DMS 273 (cell line): ENCODE measurements around the gene ANKRD44.
"Not testable (repeated sequence)": the region's sequence is repeated elsewhere in the genome, so short reads cannot be mapped to it uniquely, and the experiment has no call there.

Experiments used
- DNase-seq: peaks from one replicate; lab custom pipeline; 2025; ENCODE audit not compliant: unreplicated experiment; lab: John Stamatoyannopoulos, UW

Gene ANKRD44

DNA sequence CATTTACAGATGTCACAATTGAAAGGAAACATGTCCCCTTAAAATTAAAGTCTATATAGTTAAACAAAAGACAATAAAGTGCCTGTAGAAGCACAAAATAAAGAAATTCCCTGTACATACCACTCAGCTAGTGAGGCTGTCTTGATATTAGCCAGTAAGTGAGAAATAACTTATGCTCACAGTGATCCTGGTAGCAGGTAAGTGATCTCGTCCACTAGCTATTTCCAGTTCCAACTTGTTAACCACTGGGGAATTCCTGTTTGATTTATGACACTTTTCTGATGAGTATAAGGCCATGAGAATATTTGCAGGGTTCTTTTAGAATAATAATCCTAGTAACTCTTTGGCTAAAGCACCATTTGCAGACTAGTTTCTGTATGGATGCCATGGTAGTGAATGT, 256.1 kb downstream of the ANKRD44 start:
- DNase-seq: no peak

DNA sequence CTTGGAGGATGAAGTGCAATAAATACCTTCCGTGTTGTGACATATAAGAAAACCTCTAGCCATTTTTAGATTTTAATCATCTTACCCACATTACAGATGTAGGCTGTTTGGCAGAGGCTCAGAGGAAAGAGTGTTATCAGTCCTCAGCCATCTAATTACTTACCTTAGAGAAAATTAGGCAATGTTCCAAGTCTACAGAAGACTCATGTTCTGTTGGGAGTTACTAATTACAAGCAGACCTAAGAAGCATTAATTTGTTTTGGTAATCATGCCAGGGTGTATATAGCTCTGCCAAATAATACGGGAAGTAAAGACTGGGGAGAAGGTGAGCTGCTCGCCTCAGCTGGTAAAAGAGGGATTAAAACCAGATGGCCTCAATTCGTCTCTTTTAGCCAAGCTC, 258.2 kb downstream of the ANKRD44 start:
- DNase-seq: peak; percentile 77

DNA sequence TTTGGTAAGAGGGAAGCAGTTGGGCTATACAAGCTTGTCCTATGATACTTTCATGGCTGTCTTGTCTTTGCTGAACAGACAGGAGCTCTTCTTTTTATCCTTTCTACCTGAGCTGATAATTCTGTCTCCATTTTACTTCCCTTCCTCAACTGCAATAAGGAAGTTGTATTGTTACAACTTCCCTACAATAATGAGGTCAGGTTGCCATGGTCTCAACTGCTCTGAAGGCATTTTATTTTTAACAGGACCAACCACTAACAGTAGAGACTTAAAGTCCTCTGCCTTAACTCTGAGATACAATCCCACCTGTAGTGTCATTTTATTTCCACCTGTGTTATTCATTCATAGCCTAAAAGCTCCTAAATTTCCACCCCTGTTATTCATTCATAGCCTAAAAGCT, 265.5 kb downstream of the ANKRD44 start:
- DNase-seq: no peak

DNA sequence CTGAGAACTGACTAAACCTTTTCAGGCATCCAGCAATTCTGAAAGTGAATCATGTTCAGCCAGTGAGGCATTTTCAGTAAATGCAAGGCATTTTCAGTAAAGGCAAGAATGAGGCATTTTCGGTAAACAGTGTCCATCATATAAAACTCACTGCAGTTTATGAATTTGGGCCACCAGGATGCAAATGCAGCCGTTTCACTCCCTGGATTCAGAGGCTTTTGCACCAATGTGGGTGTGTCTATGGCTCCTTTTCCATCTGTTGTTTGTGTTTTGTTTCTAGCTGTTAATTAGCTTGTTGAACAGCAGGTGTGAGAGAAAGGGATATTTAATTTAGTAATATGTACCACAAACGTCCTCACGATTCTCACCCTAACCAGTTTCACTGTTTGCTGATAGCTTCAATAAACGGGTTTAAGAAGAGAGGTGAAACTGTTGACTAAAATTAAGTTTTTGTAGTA, 267.8 kb downstream of the ANKRD44 start:
- peak; percentile 41 for DNase-seq

DNA sequence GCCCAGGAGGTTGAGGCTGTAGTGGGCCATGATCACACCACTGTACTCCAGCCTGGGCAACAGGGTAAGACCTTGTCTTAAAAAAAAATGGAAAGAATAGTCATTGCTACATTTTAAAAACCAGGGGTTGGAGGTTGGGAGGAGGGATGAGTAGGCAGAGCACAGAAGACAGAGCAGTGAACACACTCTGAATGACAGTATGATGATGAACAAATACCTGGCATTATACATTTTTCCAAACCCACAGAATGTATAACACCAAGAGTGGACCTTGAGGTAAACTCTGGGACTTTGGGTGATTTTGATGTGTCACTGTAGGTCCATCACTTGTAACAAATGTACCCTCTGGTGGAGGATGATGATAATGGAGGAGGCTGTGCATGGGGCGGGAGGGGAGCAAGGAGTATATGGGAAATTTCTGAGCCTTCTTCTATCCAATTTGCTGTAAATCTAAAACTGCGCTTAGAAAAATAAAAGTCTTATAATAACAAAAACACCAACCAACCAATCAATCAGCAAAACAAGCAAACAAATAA, 272.6 kb downstream of the ANKRD44 start:
- DNase-seq: no peak

DNA sequence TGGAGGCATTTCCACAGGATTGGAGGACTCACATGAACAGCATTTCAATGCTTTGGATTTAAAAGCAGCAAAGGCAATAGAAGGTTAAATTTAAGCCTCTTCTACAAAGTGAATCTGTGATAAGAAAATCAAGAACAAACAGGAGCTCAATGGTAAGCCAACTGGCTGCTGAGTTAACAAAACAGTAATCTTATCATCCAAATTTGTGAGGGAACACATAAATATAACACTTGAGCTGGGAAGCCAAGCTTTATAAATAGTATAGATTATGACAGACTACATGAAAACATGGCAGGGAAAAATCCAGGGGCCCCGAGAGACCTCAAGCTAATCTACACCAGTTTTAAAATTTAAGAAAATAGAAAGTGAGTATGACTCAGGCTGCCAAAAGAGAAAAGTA, 275.6 kb downstream of the ANKRD44 start:
- no peak for DNase-seq

DNA sequence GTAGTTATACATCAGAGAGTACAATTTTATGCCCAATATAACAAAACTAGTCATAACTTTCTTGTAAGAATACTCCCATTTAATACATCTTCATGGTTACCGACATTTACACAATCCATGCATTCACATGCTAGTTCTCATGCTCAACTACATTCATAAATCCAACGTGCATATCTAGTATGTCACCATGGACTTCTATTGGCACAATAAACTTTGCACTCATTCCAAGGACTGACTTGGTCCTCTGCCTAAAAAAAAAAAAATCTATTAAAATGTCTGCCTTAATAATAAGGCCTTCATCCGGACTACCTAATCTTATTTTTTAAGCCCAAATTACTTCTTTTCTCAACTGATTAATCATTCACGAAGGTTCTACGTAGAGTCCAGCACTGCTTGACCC, 276.3 kb downstream of the ANKRD44 start:
- no peak for DNase-seq

DNA sequence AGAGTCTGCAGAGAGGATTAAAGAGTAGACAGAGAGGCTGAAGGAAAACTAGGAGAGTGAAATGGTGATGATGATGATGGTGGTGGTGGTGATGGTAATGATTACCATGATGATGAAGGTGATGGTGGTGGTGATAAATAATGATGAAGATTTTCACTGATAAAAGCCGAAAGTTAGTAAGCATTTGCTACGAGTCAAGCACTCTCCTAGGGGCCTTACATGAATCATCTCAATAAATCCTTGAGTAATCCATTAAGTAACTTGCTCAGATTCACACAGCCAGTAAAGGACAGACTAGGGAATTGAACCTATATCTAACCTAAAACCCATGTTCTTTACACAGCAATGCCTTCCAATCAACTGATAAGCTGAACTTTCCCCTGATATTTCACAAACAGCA, 277.4 kb downstream of the ANKRD44 start:
- DNase-seq: no peak

DNA sequence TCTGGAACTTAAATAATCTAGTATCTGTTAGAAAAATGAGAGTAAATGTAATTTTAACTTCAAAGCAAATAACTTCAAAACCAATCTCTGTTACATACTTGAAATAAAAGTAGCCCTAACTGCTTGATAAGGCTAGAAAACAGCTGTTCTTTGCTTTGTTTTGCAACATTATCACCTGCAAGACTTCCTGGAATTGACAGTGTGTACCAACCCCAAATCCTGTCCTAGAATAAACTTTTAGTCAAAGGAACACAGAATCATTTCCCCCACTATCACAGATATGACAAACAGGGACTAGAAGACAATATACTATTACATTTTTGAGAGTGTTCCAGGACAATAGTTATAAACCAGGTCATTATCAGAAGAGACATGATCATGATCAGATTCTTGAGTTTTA, 278.8 kb downstream of the ANKRD44 start:
- no peak for DNase-seq

DNA sequence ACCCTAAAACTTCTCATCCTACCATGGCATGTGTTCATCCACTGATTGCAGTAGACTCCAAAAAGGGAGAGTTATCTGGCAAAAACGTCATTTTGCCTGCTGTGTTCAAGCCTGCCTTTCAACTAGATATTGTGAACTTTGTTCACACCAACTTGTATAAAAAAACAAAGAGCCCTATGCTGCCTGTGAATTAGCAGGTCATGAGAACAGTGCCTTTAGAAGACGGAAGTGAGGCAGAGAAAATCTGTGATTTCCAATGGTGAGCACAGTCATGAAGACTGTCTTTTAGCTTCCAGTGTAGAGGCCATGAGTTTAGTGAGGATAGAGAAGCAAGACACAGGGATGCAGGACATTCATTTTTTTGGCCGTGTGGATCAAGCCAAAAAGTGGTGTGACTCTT, 280.5 kb downstream of the ANKRD44 start:
- DNase-seq: no peak

DNA sequence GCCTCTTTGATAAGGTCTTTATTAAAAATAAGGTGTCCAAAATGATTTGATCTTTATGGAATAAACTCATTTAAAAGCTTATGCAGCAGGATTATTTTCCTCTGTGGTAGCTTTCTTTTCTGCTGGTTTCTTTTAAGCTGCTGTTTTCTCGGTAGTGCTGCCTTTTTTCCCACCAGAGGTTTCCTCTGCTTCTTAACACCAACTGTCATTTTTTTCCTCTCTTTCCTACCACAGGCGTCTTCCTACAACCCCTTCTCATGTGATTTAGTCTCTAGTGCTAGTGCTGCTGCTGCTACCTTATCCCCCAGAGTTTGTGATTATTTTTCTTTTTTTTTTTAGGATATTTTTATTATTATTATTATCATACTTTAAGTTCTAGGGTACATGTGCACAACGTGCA, 281.9 kb downstream of the ANKRD44 start:
- no peak for DNase-seq

DNA sequence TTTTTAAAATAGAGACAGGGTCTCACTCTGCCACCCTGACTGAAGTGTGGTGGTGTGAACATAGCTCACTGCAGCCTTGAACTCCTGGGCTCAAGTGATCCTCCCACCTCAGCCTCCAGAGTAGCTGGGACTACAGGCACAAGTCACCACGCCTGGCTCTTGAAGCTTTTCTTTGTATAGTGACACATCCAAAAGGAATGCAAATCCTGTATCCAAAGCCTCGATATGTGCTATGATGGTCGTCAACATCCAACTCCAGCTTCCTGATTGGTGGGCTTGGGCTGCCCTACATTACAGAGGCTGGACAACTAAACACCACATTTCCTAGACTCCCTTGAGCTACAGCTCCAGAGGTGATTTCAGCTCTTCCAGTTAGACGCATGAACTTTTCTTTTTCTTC, 282.4 kb downstream of the ANKRD44 start:
- DNase-seq: no peak

DNA sequence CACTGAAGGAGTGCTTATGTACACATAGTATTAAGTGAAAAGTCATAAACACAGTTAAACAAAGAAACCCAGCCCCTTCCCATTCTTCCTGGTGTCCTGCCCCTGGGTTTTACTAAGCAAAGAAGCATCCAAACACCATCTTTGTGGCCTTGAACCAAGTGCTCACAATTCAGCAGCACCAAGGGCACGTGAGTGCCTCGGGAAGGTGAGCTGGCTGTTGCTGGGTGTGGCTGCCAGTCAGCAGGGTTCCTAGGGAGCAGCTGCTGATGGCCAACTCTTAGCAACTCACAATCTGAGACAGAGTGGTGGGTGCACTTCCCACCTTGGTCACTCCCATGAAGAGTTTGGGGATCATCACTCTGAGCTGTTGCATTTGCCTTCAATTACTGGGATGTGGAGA, 286.4 kb downstream of the ANKRD44 start:
- DNase-seq: peak; percentile 43

DNA sequence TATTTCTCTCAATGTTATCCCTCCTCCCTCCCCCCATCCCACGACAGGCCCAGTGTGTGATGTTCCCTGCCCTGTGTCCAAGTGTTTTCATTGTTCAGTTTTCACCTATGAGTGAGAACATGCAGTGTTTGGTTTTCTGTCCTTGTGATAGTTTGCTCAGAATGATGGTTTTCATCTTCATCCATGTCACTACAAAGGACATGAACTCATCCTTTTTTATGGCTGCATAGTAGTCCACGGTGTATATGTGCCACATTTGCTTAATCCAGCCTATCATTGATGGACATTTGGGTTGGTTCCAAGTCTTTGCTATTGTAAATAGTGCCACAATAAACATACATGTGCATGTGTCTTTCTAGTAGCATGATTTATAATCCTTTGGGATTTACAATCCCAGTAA, 289.7 kb downstream of the ANKRD44 start:
- not testable (repeated sequence) for DNase-seq

DNA sequence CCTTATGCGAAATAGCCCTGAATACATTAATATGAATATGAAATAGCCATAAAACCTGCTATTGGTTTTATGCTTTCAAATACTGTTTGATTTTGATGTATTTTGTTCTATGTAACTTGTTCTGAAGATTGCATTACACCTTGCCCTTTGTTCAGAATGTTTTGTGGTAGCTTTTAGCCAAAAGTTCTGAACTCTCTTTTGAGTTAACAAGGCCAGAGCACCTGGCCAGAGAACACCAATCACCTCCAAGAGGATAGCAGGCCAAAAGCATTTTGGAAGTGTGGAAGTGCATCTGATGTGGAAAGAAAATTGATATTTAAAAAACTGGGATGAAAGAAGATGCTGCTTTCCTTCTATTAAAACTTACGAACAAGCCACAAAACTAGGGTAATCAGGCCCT, 297.5 kb downstream of the ANKRD44 start:
- DNase-seq: no peak

DNA sequence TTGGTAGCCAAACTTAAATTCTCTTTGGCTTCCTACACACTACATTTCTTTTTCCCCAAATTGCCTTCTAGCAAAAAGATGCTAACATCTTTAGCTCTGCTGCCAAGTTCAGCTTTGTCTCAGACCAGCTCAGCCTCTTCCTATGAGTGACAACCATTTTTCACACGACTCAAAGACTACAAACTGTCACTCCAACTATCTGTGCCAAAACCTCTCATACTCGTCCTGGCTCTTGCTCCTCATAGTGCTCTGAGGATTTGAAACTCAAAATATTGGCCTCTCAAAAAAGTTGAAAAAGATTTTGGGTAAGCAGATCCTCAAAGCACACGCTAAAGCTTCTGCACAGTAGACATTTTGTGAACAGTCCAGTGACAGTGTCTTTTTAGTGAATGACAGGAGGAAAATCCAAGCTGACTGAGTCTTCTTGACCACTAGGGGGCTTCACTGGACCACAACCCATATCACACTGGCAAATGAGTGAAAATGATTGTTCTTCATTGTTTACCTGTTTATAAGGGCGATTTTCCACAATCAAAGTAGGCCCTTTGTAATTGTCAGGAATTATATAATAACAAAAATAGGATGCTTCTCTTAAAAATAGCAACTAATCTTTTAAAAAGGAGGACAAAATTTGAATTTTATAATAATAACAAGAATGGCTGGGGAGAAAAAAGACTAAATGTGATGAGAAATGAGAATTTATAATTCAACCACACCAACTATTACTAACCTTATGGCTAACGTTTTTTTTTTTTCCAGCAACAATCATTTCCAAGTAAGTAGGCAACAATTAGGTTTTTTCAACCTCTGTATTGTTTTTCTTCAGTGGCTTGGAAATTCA, 298.6 kb downstream of the ANKRD44 start:
- DNase-seq: peak; percentile 72

DNA sequence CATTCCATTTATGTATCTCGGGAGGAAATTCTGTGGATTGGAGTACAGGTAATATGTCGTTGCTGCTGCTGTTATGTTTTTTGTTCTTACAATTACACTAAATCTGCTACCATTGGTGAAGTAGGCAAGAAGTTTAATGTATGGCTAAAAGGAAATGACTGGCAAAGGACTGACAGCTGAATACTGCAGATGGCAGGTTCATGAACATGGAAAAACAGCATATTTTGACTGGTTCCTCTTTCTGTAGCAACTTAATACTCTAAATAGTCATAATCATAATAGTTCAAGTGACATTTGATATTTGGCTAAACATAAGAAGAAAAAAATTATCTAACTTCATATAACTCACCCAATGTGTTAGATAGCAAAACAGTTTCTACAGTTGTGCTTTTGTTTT, 299.6 kb downstream of the ANKRD44 start:
- no peak for DNase-seq

DNA sequence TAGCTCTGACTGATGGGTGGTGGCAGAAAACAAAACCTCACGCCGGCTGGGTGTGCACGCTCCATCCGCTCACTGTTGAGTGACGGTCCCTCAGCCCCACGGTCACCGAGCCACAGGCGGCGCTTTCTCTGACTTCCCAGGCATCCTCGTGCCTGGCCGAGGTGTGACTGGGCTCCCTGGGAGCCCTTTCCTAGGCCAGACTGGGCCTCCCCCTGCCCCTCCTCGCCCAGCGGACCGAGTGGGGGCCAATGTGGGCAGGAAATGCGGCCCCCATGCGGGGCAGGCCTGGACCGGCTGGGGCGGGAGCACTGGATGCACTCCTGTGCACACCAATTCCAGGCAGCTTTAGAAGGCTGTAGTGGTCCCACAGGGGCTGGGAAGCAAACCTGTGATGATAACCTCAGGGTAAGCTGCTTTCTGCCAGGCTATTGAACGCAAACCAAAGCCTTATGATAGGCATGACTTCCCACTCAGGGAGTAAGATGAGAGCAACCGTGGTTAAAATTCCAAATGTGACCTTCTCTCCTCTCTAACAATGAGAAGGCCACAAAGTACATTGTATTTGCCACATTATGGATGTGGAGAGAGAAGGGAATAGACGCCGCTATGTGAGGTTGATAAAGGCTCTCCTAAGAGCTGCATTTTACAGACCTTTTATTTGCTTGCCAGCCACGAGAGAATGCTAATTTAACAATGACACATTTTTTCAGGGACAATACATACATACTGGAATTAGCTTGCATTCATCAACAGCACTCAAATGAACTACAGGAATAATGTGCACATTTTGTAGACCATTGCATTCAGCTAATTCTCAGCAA, 300.2 kb downstream of the ANKRD44 start:
- no peak for DNase-seq

DNA sequence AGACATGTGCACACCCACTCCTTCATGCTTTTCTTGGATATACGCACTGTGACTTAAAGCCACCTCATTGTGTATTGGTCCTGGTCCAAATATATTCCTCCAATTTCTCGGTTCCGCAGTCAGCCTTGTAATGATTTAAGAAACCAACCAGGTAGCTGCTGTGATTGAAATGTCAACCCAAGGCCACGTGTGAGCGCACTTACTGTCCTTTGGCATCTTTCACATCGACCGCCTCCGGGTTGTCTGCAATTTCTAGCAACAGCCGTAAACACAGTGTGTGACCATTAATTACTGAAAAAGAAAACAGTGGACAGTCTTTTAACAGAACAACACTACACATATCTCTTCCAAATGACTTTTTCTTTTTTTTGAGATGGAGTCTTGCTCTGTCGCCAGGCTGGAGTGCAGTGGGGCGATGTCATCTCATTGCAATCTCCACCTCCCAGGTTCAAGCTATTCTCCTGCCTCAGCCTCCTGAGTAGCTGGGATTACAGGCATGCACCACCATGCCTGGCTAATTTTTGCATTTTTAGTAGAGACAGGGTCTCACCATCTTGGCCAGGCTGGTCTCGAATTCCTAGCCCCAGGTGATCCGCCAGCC, 301.7 kb downstream of the ANKRD44 start:
- not testable (repeated sequence) for DNase-seq

DNA sequence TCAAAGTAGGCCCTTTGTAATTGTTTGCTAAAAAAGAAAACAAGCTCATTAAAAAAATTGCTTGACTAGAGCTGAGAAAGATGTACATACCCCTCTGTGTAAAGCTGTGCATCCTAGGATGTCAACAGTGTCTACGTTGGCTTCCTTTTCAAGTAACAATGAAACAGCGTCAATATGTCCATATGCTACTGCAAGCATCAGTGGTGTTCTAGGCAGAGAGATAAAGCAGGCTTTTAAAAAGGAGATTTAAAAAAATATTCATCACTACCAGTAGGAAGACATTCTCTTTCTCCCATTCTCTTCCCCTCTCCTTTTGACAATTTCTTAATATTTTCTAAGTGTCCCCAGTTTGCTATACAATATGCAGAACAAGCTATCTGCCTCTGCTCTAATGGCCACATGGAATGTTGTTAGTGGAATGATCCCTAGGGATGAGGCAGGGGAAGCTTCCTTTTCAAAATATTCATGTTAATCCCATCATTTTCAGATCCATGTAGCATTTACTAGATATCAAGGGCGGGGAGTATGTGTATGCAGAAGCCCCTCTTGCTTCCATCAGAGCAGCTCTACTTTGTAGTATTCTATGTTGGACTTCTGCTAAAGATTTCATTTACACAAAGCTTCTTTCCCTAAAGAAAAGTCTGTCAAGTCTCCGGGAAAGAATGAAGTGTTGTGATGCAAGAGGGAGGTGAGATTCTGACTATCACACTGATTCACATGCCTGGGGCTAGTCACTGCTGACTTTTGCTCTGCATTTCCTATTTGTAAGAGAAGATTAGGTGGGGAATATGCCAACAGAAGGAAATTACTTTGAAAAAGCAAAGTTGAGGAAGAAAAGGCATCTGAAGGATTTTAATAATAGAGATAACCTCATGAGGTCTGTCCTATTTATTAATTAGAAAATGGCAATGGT, 302.6 kb downstream of the ANKRD44 start:
- DNase-seq: no peak

DNA sequence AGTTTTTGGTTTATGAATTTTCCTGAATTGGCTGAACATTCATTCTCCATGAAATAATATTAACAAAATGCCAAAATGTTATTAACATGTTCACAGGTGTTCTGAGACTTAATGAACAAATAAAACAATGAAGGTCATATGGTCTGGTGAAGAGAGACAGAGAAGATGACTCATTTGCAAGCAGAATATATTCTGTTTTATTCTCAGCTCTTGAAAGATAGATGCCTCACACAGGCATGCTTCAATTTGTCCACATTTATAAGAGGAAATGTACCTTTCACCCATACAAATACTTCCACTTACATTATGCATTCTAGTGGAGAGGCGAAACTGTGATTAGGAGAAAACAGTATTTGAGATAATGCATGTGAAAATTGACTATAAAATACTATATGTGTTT, 308.7 kb downstream of the ANKRD44 start:
- no peak for DNase-seq
